Lung (tissue), 12 donors: ENCODE data around the gene PTH2. TPM values are rescaled to one million over a fixed set of nuclear protein-coding genes. Genes with fewer than 3 reads are reported as not detected.
"Not testable (repeated sequence)": the region's sequence is repeated elsewhere in the genome, so short reads cannot be mapped to it uniquely, and the experiment has no call there.

Experiments
- ATAC-seq: fragments of 200-7000 bp; cut with Tn5 transposase; one replicate; pipeline ENCODE4 v1.9.1; 2020; ENCODE audit warnings: moderate number of reproducible peaks; ENCODE audit not compliant: insufficient read depth, low FRiP score
- DNase-seq, 3 donors: peaks; one replicate each; pipeline ENCODE4 v3.0.0-alpha.2; 2013 to 2017
- H3K27ac ChIP-seq, 2 donors: one replicate each; pipeline ENCODE4 v1.5.1; 2013; ENCODE audit warnings: mild to moderate bottlenecking in 2 of 2, moderate library complexity in 2 of 2, control low read depth in 1 of 2, inconsistent platforms in 1 of 2, low read depth in 1 of 2, low read length in 1 of 2
- H3K27me3 ChIP-seq, 3 donors: one replicate each; pipeline ENCODE4 v1.5.1; 2013; ENCODE audit warnings: low read length in 2 of 3; ENCODE audit not compliant: control insufficient read depth in 3 of 3, insufficient read depth in 3 of 3
- H3K36me3 ChIP-seq, 4 donors: one replicate each; pipeline ENCODE4 v1.5.1; 2013; ENCODE audit warnings: low read length in 4 of 4, mild to moderate bottlenecking in 1 of 4, moderate library complexity in 1 of 4; ENCODE audit not compliant: control insufficient read depth in 4 of 4, insufficient read depth in 4 of 4
- H3K4me1 ChIP-seq, 5 donors: one replicate each; pipeline ENCODE4 v1.5.1; 2013; ENCODE audit warnings: low read length in 5 of 5, mild to moderate bottlenecking in 2 of 5, moderate library complexity in 1 of 5; ENCODE audit not compliant: control insufficient read depth in 5 of 5, insufficient read depth in 5 of 5
- H3K4me3 ChIP-seq: one replicate; pipeline ENCODE4 v1.5.1; 2013; ENCODE audit warnings: mild to moderate bottlenecking, control low read depth, moderate library complexity
- H3K9ac ChIP-seq, 2 donors: one replicate each; pipeline ENCODE4 v1.5.1; 2013; ENCODE audit warnings: low read length in 2 of 2, control low read depth in 1 of 2; ENCODE audit not compliant: insufficient read depth in 1 of 2
- H3K9me3 ChIP-seq, 4 donors: one replicate each; pipeline ENCODE4 v1.5.1; 2013; ENCODE audit warnings: low read length in 3 of 4, mild to moderate bottlenecking in 1 of 4, moderate library complexity in 1 of 4; ENCODE audit not compliant: control insufficient read depth in 4 of 4, insufficient read depth in 3 of 4
- CTCF ChIP-seq: IDR thresholded peaks from 2 replicates; pipeline ENCODE4 v1.5.1; 2012; ENCODE audit warnings: mild to moderate bottlenecking; ENCODE audit errors: control extremely low read depth, extremely low read depth
- WGBS, 2 donors: extraction: QIAGEN DNeasy Blood & Tissue Kit; methylation state at CpG; one replicate each; pipeline ENCODE4 v1.1.7; 2013; 5-methylcytosine and 5-hydroxymethylcytosine counted together
- polyA plus RNA-seq, 2 donors: library from polyadenylated mRNA; stranded (reverse); fragments of 200-250 nt; gene quantifications; one replicate each; pipeline ENCODE4 v1.2.1, GENCODE V29; 2013
- total RNA-seq, 2 donors: library from RNA; depleted of rRNA in 1 of 2; stranded (reverse); fragments of >200 nt in 1 of 2; gene quantifications; one replicate each; pipeline ENCODE4 v1.2.1, GENCODE V29; 2014 to 2021
- donor health status: control.
- donor health status: control.
- donor health status: Bipolar disorder and iron deficiency.
- donor health status: healthy.
- donor health status: DM: yes; HTN: yes; CAD: no.

PTH2 gene
- total and polyA plus RNA-seq, 4 donors = not detected

GRCh38 chr19:49461656-49462055 lies 38.4 kb upstream of the PTH2 start:
- ATAC-seq (no peak), DNase-seq (no peak)
- H3K27ac ChIP-seq = no peak overlapping the region
- no peak overlapping the region for H3K4me3 ChIP-seq
- H3K36me3 ChIP-seq = peaks cover 0 to 44% (median 1%) of the 10 kb centered on the region in 4 donors
- peaks cover 0 to 12% (median 5%) of the 10 kb centered on the region in 5 donors for H3K4me1 ChIP-seq
- no peak overlapping the region for H3K9ac ChIP-seq
- H3K27me3 ChIP-seq = no peaks in the 10 kb centered on the region
- no peak for TF ChIP-seq CTCF
- WGBS, 2 donors = 95 to 98% methylated on average over 37 of the region's 37 CpGs
- no peaks in the 10 kb centered on the region for H3K9me3 ChIP-seq

GRCh38 chr19:49461130-49461529 lies 37.9 kb upstream of the PTH2 start:
- not testable (repeated sequence) for ATAC-seq, DNase-seq, H3K9me3 ChIP-seq, H3K4me3 ChIP-seq, H3K27ac ChIP-seq, H3K9ac ChIP-seq, H3K27me3 ChIP-seq
- Histone ChIP-seq H3K36me3 (peaks cover 0 to 40% (median 1%) of the 10 kb centered on the region in 4 donors), H3K4me1 (peaks cover 0 to 17% (median 5%) of the 10 kb centered on the region in 5 donors)
- 0% methylated on average over 1 of the region's 1 CpG; no CpG with 5 or more reads in 1 of the 2 donors for WGBS, 2 donors

- H3K9ac ChIP-seq = no peak overlapping the region
- DNase-seq (no peak), ATAC-seq (no peak)
- H3K27ac ChIP-seq = no peak overlapping the region
- 91 to 95% methylated on average over 12 of the region's 12 CpGs for WGBS, 2 donors
- H3K9me3 ChIP-seq = no peaks in the 10 kb centered on the region
- H3K36me3 ChIP-seq = peaks cover 0 to 31% (median 1%) of the 10 kb centered on the region in 4 donors
- H3K27me3 ChIP-seq = no peaks in the 10 kb centered on the region
- H3K4me1 ChIP-seq = peaks cover 0 to 25% (median 5%) of the 10 kb centered on the region in 5 donors
- H3K4me3 ChIP-seq = no peak overlapping the region
- TF ChIP-seq CTCF = no peak
Measured at GRCh38 chr19:49459388-49459787, 36.1 kb upstream of the PTH2 start.

GRCh38 chr19:49458567-49458903 lies 35.3 kb upstream of the PTH2 start:
- TF ChIP-seq CTCF = no peak
- WGBS, 2 donors = 76 to 83% methylated on average over 5 of the region's 5 CpGs
- DNase-seq = no peak
- Histone ChIP-seq H3K27ac (peak overlapping the region in 1 of 2 donors; percentile 43), H3K27me3 (no peaks in the 10 kb centered on the region), H3K36me3 (peaks cover 0 to 24% (median 1%) of the 10 kb centered on the region in 4 donors), H3K4me3 (no peak overlapping the region), H3K9me3 (no peaks in the 10 kb centered on the region), H3K9ac (peak overlapping the region in 1 of 2 donors; percentile 66), H3K4me1 (peaks cover 0 to 32% (median 5%) of the 10 kb centered on the region in 5 donors)
- ATAC-seq = no peak
